K562 (cell line): ENCODE measurements around the gene C6orf47. TPM values are rescaled to one million over a fixed set of nuclear protein-coding genes. Genes with fewer than 3 reads are reported as not detected.

Experiments used
- AFF4 ChIP-seq: sonication (generic); formaldehyde crosslinking; IDR thresholded peaks from 2 replicates; pipeline ENCODE4 v1.8.0; 2023; ENCODE audit warnings: mild to moderate bottlenecking, missing genetic modification reagents
- ATF7 ChIP-seq: fragments of 450-650 bp; IDR thresholded peaks from 2 replicates; pipeline ENCODE4 v1.7.1; 2014; ENCODE audit warnings: mild to moderate bottlenecking, moderate library complexity
- CBX3 ChIP-seq, 2 experiments: IDR thresholded peaks; 1 replicate in 1 of 2; 2 replicates in 1 of 2; pipeline ENCODE4 v1.6.1; 2012; ENCODE audit warnings: inconsistent platforms in 2 of 2, low read length in 2 of 2, borderline replicate concordance in 1 of 2, control low read depth in 1 of 2
- ETS2 ChIP-seq: IDR thresholded peaks from 2 replicates; pipeline ENCODE4 v1.6.1; 2016; ENCODE audit warnings: borderline replicate concordance, missing genetic modification characterization, mild to moderate bottlenecking, moderate library complexity, missing compliant biosample characterization; ENCODE audit not compliant: poor library complexity, severe bottlenecking
- IFI16 ChIP-seq: fragments of 250-450 bp; sonication (Bioruptor Pico); IDR thresholded peaks from 2 replicates; pipeline ENCODE4 v2.1.2; 2022; ENCODE audit warnings: mild to moderate bottlenecking, inconsistent platforms
- KDM4B ChIP-seq, 2 experiments: fragments of 450-650 bp in 1 of 2; sonication (generic) in 1 of 2; IDR thresholded peaks; 2 replicates each; pipeline ENCODE4 v1.6.1; 2016 to 2017; ENCODE audit warnings: borderline replicate concordance in 2 of 2, antibody characterized with exemption in 1 of 2, low read depth in 1 of 2, mild to moderate bottlenecking in 1 of 2
- LARP7 ChIP-seq: fragments of 450-650 bp; IDR thresholded peaks from 2 replicates; pipeline ENCODE4 v1.6.1; 2016
- MBD2 ChIP-seq: sonication (generic); IDR thresholded peaks from 2 replicates; pipeline ENCODE4 v1.6.1; 2016; ENCODE audit warnings: low read depth, borderline replicate concordance
- MNT ChIP-seq, 2 experiments: fragments of 450-650 bp; conservative IDR thresholded peaks; 2 replicates each; pipeline ENCODE4 v1.6.1; 2017; ENCODE audit warnings: mild to moderate bottlenecking in 2 of 2, moderate library complexity in 2 of 2
- MTA3 ChIP-seq: fragments of 450-650 bp; formaldehyde crosslinking; IDR thresholded peaks from 2 replicates; pipeline ENCODE4 v1.6.1; 2017; ENCODE audit warnings: mild to moderate bottlenecking, borderline replicate concordance
- NCOA1 ChIP-seq: fragments of 450-650 bp; IDR thresholded peaks from 2 replicates; pipeline ENCODE4 v1.6.1; 2016; ENCODE audit warnings: low read depth
- NR2C2 ChIP-seq, 2 experiments: fragments of 200-800 bp in 1 of 2; sonication (Bioruptor generic) in 1 of 2; sonication (generic) in 1 of 2; formaldehyde crosslinking in 1 of 2; IDR thresholded peaks; 2 replicates each; pipeline versions ENCODE4 v1.6.1 to v1.8.0; 2016 to 2022; ENCODE audit warnings: mild to moderate bottlenecking in 1 of 2, missing compliant biosample characterization in 1 of 2, missing genetic modification characterization in 1 of 2, missing genetic modification reagents in 1 of 2
- POLR2B ChIP-seq: fragments of 450-650 bp; IDR thresholded peaks from 2 replicates; pipeline ENCODE4 v1.6.1; 2018; ENCODE audit warnings: low read depth; ENCODE audit not compliant: partially characterized antibody
- RUNX1 ChIP-seq: sonication (generic); IDR thresholded peaks from 2 replicates; pipeline ENCODE4 v1.6.1; 2016; ENCODE audit warnings: antibody characterized with exemption, low read depth
- SUPT5H ChIP-seq: fragments of 450-650 bp; IDR thresholded peaks from 2 replicates; pipeline ENCODE4 v1.6.1; 2016
- ZBTB12 ChIP-seq: fragments of 250-450 bp; sonication (Bioruptor Pico); IDR thresholded peaks from 2 replicates; pipeline ENCODE4 v1.4.0; 2020
- polyA plus RNA-seq, 8 experiments: library from polyadenylated mRNA; depleted of rRNA in 4 of 8; stranded (reverse) in 5 of 8; unstranded in 3 of 8; fragments of >200 nt; fragmentation: Nextera tagmentation in 2 of 8; fragmentation: Illumina TruSeq in 1 of 8; extraction: Ambion mirVana in 2 of 8; extraction: Trizol in 1 of 8; gene quantifications; 2 replicates each; pipeline versions ENCODE4 v1.2.1 to v1.2.3, GENCODE V29; 2011 to 2014; ENCODE audit warnings: inconsistent platforms in 1 of 8, missing spikeins in 1 of 8
- total RNA-seq, 7 experiments: library from RNA; depleted of rRNA in 6 of 7; stranded (reverse); fragments of >200 nt in 6 of 7; fragmentation: Illumina TruSeq in 2 of 7; extraction: Trizol in 2 of 7; gene quantifications; 2 replicates each; pipeline versions ENCODE4 v1.2.1 to v1.2.3, GENCODE V29; 2011 to 2021; ENCODE audit warnings: low replicate concordance in 1 of 7
- TF ChIP-seq, protein P1 (sequence below): fragments of 450-650 bp; formaldehyde crosslinking; conservative IDR thresholded peaks from 2 replicates; pipeline ENCODE4 v1.4.0; 2022; ENCODE audit warnings: mild to moderate bottlenecking, missing genetic modification characterization

C6orf47 gene
- total and polyA plus RNA-seq, 9 of the 15 experiments (the other 6 are each of a cell fraction or from before 2014, with no cell fraction given): 0.14 to 43.8 (median 27.0) TPM

DNA sequence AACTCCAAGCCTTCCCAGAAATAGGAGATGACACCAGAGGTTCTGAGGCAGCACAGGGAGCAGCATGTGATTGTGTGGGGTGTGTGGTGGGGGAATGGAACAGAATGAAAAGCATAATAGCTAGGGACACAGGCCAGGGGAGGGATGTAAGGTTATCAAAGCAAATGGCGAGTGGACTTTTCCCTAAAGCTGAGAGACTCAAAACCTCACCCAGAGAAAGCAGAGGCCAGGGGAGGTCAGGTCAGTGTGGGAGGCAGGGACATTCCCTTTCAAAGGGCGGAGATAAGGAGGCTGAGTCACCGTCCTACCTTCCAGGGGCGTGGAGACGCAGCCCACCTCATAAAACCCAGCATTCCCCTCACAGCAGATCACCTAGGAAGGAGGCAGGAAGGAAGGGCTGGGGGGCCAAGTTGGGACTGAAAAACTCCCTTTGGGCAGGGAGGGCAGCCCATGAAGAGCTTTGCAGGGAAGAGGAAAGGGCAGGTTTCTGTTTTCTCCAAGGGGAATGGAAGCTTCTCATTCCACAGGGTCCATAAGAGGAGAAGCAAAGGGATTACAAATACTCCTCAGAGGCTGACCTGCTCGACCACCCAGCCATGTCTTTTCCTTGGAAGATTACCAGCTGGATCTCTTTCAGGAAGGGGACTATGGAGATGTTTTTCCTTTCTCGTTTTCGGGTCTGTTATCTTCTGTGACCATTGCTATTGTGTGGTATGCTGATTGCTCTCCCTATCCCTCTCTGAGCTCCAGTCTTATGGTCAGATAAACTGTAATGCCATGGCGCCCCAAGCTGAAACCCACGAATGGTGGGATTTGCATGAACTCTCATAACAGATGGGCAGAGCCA is 29.9 kb upstream of the C6orf47 start (continued):
- TF ChIP-seq AFF4: 0 out of 2 replicates have a peak, but pooled peaks have one; percentile 79
- no peak for TF ChIP-seq IFI16 (CRISPR knock-in tag)
- TF ChIP-seq, protein P1, sequence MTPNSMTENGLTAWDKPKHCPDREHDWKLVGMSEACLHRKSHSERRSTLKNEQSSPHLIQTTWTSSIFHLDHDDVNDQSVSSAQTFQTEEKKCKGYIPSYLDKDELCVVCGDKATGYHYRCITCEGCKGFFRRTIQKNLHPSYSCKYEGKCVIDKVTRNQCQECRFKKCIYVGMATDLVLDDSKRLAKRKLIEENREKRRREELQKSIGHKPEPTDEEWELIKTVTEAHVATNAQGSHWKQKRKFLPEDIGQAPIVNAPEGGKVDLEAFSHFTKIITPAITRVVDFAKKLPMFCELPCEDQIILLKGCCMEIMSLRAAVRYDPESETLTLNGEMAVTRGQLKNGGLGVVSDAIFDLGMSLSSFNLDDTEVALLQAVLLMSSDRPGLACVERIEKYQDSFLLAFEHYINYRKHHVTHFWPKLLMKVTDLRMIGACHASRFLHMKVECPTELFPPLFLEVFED (CRISPR knock-in tag): peak; percentile 91
- peak; percentile 89 for TF ChIP-seq ATF7
- peak in 1 of 2 experiments; percentile 87; a peak in 2 of 4 replicates for TF ChIP-seq MNT (conservative IDR thresholded peaks at IDR 0.05)
- peak; percentile 81 for TF ChIP-seq SUPT5H
- TF ChIP-seq ETS2 (tag): no peak
- TF ChIP-seq CBX3 (IDR thresholded peaks at IDR 0.05; ENCODE audit: borderline replicate concordance in 1 of 2, low read length in 2 of 2): 0 out of 3 replicates have a peak, but pooled peaks of 1 of the 2 experiments have one; percentile 21
- TF ChIP-seq NR2C2 (CRISPR knock-in tag; IDR thresholded peaks at IDR 0.05): no peak
- TF ChIP-seq NR2C2 (tag; IDR thresholded peaks at IDR 0.05): peak; percentile 84
- peak; percentile 16; the same call in 1 of the 2 replicates for TF ChIP-seq ZBTB12 (CRISPR knock-in tag)
- peak; percentile 75 for TF ChIP-seq POLR2B
- TF ChIP-seq RUNX1: peak; percentile 76
- peak in 1 of 2 experiments; percentile 54; a peak in 1 of 4 replicates for TF ChIP-seq KDM4B (IDR thresholded peaks at IDR 0.05; ENCODE audit: borderline replicate concordance in 2 of 2, low read depth in 1 of 2)
- TF ChIP-seq MTA3: peak; percentile 98
- peak; percentile 13; the same call in 1 of the 2 replicates for TF ChIP-seq LARP7
- peak; percentile 77 for TF ChIP-seq MBD2
- peak; percentile 89 for TF ChIP-seq NCOA1
